Astrocyte (in vitro differentiated cells and primary cell): ENCODE results near the gene CNTNAP2. TPM values are rescaled to one million over a fixed set of nuclear protein-coding genes. Genes with fewer than 3 reads are reported as not detected.

Source experiments
- DNase-seq: peaks from one replicate; pipeline ENCODE4 v3.0.0-alpha.2; 2010; ENCODE audit warnings: low read depth
- FAIRE-seq: peaks from 2 replicates; lab custom pipeline; 2011; peaks lifted over from hg19 to GRCh38; lab: Jason Lieb, UNC
- H2AFZ ChIP-seq: 2 replicates; pipeline ENCODE4 v1.6.0; 2012; ENCODE audit warnings: low read depth, low read length, inconsistent platforms
- H3K27ac ChIP-seq: 2 replicates; pipeline ENCODE4 v1.5.1; 2011; ENCODE audit warnings: low read depth, low read length, inconsistent platforms
- H3K27me3 ChIP-seq: 2 replicates; pipeline ENCODE4 v1.6.0; 2011; ENCODE audit warnings: low read length, inconsistent platforms; ENCODE audit not compliant: insufficient read depth
- H3K36me3 ChIP-seq: 2 replicates; pipeline ENCODE4 v1.5.1; 2011; ENCODE audit warnings: low read length, inconsistent platforms; ENCODE audit not compliant: insufficient read depth
- H3K4me1 ChIP-seq: 2 replicates; pipeline ENCODE4 v1.5.1; 2011; ENCODE audit warnings: low read length, inconsistent platforms; ENCODE audit not compliant: insufficient read depth
- H3K4me2 ChIP-seq: 2 replicates; pipeline ENCODE4 v1.6.0; 2012; ENCODE audit warnings: low read length, inconsistent platforms
- H3K4me3 ChIP-seq: 2 replicates; pipeline ENCODE4 v1.5.1; 2011; ENCODE audit warnings: low read depth, mild to moderate bottlenecking, low read length, inconsistent platforms; ENCODE audit not compliant: insufficient read depth
- H3K79me2 ChIP-seq: 2 replicates; pipeline ENCODE4 v1.6.0; 2012; ENCODE audit warnings: mild to moderate bottlenecking, low read length, inconsistent platforms; ENCODE audit not compliant: insufficient read depth
- H3K9ac ChIP-seq: 2 replicates; pipeline ENCODE4 v1.6.0; 2012; ENCODE audit warnings: mild to moderate bottlenecking, low read length, inconsistent platforms
- H3K9me3 ChIP-seq: 2 replicates; pipeline ENCODE4 v1.5.1; 2012; ENCODE audit warnings: low read depth, mild to moderate bottlenecking, low read length, inconsistent platforms; ENCODE audit not compliant: insufficient read depth
- H4K20me1 ChIP-seq: 2 replicates; pipeline ENCODE4 v1.6.0; 2012; ENCODE audit warnings: low read length, inconsistent platforms; ENCODE audit not compliant: insufficient read depth
- H3K27ac Mint-ChIP-seq: one replicate; pipeline ENCODE4 v1.8.0; 2021; ENCODE audit warnings: mild to moderate bottlenecking, mixed read lengths; ENCODE audit not compliant: unreplicated experiment
- H3K27me3 Mint-ChIP-seq: one replicate; pipeline ENCODE4 v1.8.0; 2021; ENCODE audit warnings: low read depth, mixed read lengths; ENCODE audit not compliant: unreplicated experiment
- H3K36me3 Mint-ChIP-seq: one replicate; pipeline ENCODE4 v1.8.0; 2021; ENCODE audit warnings: low read depth, mixed read lengths; ENCODE audit not compliant: unreplicated experiment
- H3K4me1 Mint-ChIP-seq: one replicate; pipeline ENCODE4 v1.8.0; 2021; ENCODE audit warnings: low read depth, mixed read lengths; ENCODE audit not compliant: unreplicated experiment
- H3K4me3 Mint-ChIP-seq: one replicate; pipeline ENCODE4 v1.8.0; 2021; ENCODE audit warnings: mild to moderate bottlenecking, moderate library complexity, mixed read lengths; ENCODE audit not compliant: unreplicated experiment
- H3K9me3 Mint-ChIP-seq: one replicate; pipeline ENCODE4 v1.8.0; 2021; ENCODE audit warnings: mild to moderate bottlenecking, mixed read lengths; ENCODE audit not compliant: unreplicated experiment
- CTCF ChIP-seq: IDR thresholded peaks from 2 replicates; pipeline ENCODE4 v1.5.1; 2011; ENCODE audit warnings: low read depth, mild to moderate bottlenecking, inconsistent platforms, low read length, moderate library complexity; ENCODE audit not compliant: insufficient read depth
- EZH2 ChIP-seq: IDR thresholded peaks from 2 replicates; pipeline ENCODE4 v1.6.1; 2012; ENCODE audit warnings: mild to moderate bottlenecking, low read length, inconsistent platforms; ENCODE audit not compliant: insufficient read depth
- total RNA-seq: library from RNA; stranded (reverse); gene quantifications from 2 replicates; pipeline ENCODE4 v1.2.1, GENCODE V29; 2021

The CNTNAP2 gene
- total RNA-seq, 1 donor from 2014 or later: 20.0 TPM

- no peak overlapping the region for H3K4me3 ChIP-seq
- Mint-ChIP-seq H3K9me3 (peaks cover 1% of the 10 kb centered on the region), H3K27me3 (peaks cover 12% of the 10 kb centered on the region), H3K27ac (no peak overlapping the region), H3K4me1 (peaks cover 1% of the 10 kb centered on the region), H3K4me3 (no peak overlapping the region), H3K36me3 (no peaks in the 10 kb centered on the region)
- no peak overlapping the region for H3K9ac ChIP-seq
- H3K9me3 ChIP-seq: no peaks in the 10 kb centered on the region
- H3K79me2 ChIP-seq: no peaks in the 10 kb centered on the region
- H3K4me1 ChIP-seq: no peaks in the 10 kb centered on the region
- no peaks in the 10 kb centered on the region for H4K20me1 ChIP-seq
- FAIRE-seq: no peak
- no peak for DNase-seq
- no peak overlapping the region for H2AFZ ChIP-seq
- H3K4me2 ChIP-seq: no peak overlapping the region
- no peak overlapping the region for H3K27ac ChIP-seq
- H3K36me3 ChIP-seq: no peaks in the 10 kb centered on the region
- no peak for TF ChIP-seq EZH2
- TF ChIP-seq CTCF: no peak
- no peaks in the 10 kb centered on the region for H3K27me3 ChIP-seq
Observed at GRCh38 chr7:148245381-148245780, 2128.8 kb downstream of the CNTNAP2 start.

- Histone ChIP-seq H3K79me2 (no peaks in the 10 kb centered on the region), H3K4me1 (no peaks in the 10 kb centered on the region), H3K27ac (no peak overlapping the region), H4K20me1 (no peaks in the 10 kb centered on the region), H3K9ac (no peak overlapping the region), H3K36me3 (no peaks in the 10 kb centered on the region), H3K9me3 (no peaks in the 10 kb centered on the region), H2AFZ (no peak overlapping the region), H3K27me3 (no peaks in the 10 kb centered on the region), H3K4me3 (no peak overlapping the region), H3K4me2 (no peak overlapping the region)
- Mint-ChIP-seq H3K36me3 (no peaks in the 10 kb centered on the region), H3K4me1 (no peaks in the 10 kb centered on the region), H3K9me3 (peaks cover 22% of the 10 kb centered on the region), H3K27me3 (peaks cover 9% of the 10 kb centered on the region), H3K27ac (no peak overlapping the region), H3K4me3 (no peak overlapping the region)
- DNase-seq (no peak), FAIRE-seq (no peak)
- no peak for TF ChIP-seq CTCF
- TF ChIP-seq EZH2: no peak
Observed at GRCh38 chr7:148253629-148254028, 2137.0 kb downstream of the CNTNAP2 start.

- no peak overlapping the region for H3K4me2 ChIP-seq
- FAIRE-seq: no peak
- no peaks in the 10 kb centered on the region for H3K4me1 ChIP-seq
- H3K4me3 Mint-ChIP-seq: no peak overlapping the region
- peaks cover 3% of the 10 kb centered on the region for H3K27me3 Mint-ChIP-seq
- H3K9me3 Mint-ChIP-seq: peaks cover 21% of the 10 kb centered on the region
- no peaks in the 10 kb centered on the region for H3K79me2 ChIP-seq
- no peak overlapping the region for H3K4me3 ChIP-seq
- no peaks in the 10 kb centered on the region for H3K36me3 Mint-ChIP-seq
- no peak overlapping the region for H3K27ac ChIP-seq
- H3K4me1 Mint-ChIP-seq: no peaks in the 10 kb centered on the region
- no peaks in the 10 kb centered on the region for H3K27me3 ChIP-seq
- no peak overlapping the region for H2AFZ ChIP-seq
- peak overlapping the region; percentile 14 for H3K27ac Mint-ChIP-seq
- no peaks in the 10 kb centered on the region for H3K36me3 ChIP-seq
- H4K20me1 ChIP-seq: no peaks in the 10 kb centered on the region
- DNase-seq: no peak
- H3K9me3 ChIP-seq: no peaks in the 10 kb centered on the region
- H3K9ac ChIP-seq: no peak overlapping the region
- TF ChIP-seq CTCF: no peak
- TF ChIP-seq EZH2: no peak
Observed at GRCh38 chr7:148255333-148255732, 2138.7 kb downstream of the CNTNAP2 start.
